ENCODE data around the gene EIF4H.
"Not testable (repeated sequence)": the region's sequence is repeated elsewhere in the genome, so short reads cannot be mapped to it uniquely, and the experiment has no call there.

The EIF4H gene

DNA sequence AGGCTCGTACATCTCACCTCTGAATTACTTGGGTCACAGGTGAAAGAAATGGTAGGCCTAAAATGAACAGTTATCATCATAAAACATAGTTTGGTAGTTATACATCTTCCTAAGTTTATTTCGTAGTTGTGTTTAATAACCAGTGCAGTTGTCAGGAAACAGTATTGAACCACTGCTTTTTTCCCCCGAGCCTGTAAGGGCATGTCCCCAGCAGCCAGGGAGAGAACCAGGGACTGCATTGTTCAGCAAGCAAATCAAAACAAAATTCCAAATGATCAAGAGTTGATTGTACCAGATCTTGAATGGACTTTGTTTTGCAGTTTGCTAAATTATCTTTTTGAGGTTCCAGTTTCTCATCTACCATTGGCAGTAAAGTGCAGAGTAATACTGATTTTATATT is 2.4 kb downstream of the EIF4H start:
- no peak for DNase-seq

DNA sequence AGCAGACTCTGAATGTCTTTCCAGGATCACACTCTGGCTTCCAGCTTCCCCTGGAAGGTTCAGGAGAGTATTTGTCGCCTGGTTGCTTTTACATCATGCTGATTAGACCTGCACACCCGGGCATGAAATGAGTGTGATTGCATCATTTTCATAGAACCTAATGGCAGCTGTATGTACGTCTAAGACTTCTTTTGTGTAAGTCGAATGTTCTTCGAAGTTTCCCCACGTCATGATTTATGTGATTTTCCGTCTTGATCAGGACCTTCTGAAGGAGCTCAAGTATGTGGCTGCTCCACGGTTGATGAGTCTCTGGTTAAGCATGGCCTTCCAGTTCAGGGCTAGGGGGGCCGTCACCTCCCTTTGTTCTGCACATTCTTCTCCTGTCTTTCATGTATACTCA is 4.5 kb downstream of the EIF4H start:
- no peak for DNase-seq

DNA sequence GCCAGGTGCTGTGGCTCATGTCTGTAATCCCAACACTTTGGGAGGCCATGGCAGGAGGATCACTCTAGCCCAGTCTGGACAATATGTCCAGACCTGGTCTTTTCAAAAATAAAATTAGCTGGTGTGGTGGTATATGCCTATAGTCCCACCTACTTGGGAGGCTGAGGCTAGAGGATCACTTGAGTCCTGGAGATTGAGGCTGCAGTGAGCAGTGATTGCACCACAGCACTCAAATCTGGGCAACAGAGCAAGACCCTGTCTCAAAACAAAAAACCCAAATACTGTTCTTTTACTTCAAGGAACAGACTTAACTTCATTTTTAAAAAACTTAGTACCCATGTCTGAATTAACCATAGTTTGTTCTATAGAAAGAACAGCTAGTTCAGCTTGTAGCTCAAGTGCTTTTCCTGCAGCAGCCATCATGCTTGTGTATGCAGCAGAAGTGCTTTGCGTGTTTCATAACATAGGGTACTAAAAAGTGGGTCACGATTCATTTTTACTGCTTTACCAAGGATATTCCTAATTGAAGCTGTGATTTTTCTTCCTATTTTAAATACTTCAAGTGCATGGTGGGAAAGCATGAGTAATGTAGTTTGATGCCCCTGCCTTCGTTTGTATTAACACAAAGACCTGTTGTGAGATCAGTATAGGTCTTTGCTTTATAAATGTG is 5.9 kb downstream of the EIF4H start:
- DNase-seq = no peak

DNA sequence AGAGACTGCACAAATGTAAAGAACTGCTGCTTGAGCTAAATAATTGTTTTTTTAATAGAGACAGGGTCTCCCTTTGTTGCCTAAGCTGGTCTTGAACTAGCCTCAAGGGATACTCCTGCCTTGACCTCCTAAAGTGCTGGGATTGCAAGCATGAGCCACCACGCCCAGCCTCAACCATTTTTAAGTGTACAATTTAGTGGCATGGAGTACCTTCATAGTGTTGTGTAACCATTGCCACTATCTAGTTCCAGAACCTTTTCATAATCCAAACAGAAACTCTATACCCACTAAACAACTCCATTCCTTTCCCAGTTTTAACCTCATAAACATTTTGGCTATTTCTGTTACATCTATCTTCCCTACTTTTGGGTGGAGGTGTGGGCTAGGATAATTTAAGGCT is 6.7 kb downstream of the EIF4H start:
- DNase-seq = no peak

DNA sequence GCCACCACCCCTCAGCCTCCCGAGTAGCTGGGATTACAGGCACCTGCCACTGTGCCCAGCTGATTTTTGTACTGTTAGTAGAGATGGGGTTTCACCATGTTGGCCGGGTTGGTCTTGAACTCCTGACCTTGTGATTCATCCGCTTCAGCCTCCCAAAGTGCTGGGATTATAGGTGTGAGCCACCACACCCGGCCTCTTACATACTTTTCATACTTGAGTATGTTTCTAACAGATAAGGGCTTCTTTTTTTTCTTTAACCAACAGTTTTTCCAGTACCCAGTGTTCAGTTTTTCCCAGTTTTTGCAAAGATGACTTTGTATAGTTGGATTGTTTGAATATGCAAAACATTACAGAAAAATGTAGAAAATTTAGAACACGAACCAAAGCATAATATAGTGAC is 7.7 kb downstream of the EIF4H start:
- no peak for DNase-seq

DNA sequence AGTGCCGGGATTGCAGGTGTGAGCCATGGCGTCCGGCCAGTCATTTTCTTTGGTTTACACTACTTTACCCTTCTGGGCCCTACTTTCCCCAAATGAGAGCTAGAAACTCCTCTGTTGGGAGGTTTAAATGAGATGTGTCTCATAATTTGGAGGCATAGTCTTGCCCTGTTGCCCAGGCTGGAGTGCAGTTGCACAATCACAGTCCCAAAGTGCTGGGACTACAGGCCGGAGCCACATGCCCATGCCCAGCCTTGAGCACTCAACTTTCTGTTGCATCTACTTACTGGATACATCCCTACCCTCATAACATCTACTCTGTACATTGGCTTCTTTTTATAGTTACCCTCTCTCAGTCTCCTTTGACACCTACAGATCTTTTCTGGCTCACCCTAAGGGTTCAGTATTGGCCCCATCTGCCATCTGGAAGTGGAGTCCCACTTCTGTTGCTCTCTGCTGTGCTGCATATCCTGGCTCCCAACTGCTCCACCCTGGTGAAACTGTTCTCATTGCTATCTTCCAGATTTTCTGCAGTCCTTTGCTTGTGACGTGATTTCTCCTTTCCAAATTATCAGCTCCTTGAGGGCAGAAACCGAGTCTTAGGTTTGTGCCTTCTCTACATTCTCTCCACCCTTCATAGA is 8.4 kb downstream of the EIF4H start:
- no peak for DNase-seq

DNA sequence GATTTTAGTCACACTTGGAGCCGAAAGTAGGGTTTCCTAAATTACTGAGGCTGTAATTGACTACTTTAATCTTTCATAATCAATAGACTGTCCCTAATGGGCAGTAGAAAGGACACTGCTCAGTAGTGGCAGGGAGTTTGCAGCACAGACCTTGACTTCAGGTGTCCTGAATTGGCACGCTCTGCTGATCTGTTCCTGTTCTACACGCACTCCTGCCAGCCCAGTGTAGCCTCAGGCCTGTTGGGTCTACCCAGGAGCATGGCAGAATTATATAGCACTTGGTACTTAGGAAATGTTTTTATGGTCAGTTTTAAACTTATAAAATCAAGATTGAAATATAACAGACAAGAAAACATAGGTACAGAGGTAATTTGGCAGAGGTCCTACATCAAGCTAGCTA is 9.0 kb downstream of the EIF4H start:
- no peak for DNase-seq

DNA sequence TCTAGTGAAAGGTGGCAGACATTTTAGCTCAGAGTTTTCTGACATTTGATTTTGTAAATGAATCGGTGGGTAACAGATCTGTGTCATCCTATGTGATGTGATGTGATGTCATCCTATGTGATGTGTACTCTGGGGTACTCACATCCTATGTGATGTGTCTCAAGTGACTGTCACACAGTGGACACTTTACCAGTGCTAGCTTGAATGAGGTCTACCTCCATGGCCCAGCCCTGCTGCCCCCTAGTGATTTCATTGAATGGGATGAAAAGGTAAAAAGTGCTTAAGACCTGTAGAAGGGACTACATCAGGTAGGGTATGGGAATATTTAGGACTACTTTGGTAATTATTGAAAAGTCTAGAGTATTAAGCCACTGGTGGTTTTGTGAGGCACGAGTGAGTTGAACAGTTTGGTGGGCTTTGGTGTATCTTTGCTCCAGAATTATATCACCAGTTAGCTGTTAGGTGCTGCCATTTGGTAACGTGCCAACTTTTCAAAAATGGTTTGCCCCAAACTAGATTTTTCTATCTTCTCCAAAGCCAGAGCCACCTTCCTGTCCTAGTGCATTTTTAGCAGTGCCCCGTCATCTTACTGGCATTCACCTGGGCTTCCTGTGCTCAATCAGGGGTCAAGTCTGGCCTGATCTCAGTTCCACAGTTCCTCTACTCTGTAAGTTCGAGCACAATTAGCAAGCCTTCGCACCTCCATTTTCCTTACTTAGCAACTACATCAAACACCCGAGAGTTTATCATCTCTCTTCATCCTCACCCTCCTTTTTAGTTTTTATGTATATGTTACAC is 9.7 kb downstream of the EIF4H start:
- DNase-seq = peak in 1 of 2 experiments; percentile 27

DNA sequence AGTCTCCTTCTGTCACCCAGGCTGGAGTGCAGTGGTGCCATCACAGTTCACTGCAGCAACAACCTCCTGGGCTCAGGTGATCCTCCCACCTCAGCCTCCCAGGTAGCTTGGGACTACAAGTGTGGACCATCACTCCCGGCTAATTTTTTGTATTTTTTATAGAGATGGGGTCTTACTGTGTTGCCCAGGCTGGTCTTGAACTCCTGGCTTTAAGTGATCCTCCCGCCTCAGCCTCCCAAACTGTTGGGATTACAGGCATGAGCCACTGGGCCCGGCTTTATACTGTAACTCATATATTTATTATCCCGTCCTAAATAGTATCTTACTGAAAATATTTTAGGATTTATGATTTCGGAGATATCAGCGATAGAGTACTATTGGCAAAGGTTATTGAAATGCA is 10.9 kb downstream of the EIF4H start:
- no peak for DNase-seq

DNA sequence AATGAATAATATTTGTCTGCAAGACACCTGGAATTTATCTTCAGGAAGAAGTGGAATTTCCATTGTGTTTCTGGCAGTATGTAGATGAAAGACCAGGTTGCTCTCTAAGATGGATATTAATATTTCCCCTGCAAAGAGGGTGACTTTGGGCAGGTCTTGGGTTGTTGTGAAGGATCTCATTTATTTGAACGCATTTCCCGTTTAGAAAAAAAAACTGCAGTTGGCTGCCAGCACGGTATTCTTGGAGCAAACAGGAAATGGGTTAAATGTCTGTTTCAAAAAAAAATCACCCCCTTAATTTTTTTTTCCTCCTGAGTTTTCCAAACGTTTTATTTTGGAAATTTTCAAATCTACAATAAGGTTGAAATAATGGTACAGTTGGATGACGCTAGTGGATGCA is 11.5 kb downstream of the EIF4H start:
- DNase-seq = no peak

DNA sequence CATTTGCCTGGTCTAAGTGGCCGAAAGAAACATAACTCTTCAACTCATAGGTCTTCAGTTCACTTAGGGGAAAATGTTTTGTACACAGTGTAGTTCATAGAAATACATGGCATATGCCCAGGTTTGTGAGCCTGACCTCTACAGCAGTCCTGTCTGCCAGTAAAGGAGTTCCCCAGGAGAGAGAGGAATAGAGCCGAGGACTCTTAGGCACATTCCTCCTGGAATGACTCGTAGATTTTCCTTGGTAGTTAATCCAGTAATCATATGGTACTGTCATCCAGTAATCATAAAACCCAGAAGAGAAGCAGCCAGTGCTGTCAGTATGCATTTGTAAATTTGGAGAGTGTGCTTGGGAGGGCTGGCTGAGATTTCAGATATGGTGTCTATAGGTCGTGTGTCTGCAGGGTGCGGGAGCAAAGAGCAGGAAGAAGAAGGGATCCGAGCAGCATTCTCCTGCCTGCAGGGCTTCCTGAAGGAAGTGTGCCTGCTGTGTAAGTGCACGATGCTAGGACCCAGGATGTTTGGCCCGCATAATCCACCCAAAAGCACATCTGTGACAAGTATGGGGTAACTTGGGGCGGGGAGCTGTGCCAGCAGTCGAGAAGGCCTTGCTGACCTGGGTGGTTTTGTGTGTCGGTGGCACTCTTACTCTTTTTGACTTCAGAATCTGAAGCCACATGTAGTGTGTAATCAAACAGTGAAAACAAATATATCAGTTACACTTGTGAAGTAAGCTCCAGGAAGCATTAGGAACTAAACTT is 13.9 kb downstream of the EIF4H start:
- DNase-seq = no peak

DNA sequence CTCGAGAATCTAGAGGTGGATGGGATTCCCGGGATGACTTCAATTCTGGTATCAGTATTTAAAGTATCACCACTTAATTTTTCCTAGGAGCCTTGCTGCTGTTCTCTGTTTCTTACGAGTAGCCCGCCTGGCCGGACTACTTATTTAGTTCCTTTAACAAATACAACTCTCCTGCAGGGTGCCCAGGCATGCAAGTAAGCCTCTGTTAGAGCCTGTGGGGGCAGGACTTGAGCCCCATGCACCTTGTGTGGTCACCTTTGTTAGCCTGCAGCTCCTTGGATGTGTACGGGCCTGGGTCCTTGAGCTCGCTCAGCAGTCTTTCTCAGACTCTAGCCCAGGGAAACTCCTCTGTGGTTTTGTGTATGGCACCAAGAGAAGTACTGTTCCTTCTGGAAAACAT is 16.1 kb downstream of the EIF4H start:
- DNase-seq = no peak

DNA sequence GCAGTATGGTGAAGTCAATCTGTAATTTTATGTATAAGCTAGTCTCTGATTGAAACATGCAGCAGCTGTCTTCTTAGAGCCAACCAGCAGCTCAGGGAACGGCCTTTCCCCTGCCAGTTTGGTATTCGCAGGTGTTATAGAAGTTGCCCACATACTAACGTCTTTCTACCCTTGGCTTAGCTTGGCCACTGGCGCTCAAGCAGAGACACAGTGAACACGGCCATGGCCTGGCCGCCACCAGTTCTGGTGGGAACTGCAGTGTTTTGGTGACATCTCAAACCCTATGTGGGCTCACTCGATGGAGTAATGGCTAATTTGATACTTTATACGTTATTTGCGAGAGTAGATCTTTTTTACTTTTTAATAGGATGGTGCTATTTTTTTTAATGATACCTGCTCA is 17.1 kb downstream of the EIF4H start:
- no peak for DNase-seq

DNA sequence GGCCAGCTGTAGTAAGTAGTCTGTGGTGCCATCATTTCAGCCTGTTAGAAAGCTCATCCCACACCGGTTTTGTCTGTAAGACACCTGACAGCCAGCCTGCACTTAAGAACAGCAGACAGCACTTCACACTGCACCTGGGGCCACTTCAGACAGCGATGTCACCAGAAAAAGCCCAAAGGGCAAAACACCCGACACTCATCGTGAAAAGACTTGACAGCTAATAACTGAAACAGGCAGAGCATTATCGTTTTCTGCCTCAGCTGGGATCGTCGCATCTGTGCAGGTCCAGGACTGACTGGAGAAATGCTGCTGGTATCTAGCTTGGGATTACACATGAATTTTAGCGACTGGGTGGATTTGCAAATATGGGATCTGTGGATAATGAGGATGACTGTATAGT is 18.9 kb downstream of the EIF4H start:
- DNase-seq = no peak

DNA sequence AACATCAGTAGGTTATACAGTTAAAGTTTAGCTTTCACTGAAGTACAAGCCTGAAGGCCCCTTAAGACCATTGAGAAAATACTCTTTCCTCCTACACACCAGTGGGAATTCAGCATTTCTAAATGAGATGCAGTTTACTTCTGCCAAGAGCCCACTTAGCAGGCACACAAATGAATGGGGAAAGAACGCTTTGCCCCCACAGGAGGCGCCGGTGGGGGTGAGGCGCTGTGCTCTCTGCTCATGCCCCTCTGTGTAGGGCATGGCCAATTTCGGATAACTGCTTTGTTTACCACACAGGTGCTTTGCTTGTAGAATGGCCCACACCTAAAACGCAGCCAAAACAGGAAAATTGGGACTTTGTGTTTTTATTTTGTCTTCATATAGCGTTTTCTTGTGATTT is 19.8 kb downstream of the EIF4H start:
- DNase-seq = no peak

DNA sequence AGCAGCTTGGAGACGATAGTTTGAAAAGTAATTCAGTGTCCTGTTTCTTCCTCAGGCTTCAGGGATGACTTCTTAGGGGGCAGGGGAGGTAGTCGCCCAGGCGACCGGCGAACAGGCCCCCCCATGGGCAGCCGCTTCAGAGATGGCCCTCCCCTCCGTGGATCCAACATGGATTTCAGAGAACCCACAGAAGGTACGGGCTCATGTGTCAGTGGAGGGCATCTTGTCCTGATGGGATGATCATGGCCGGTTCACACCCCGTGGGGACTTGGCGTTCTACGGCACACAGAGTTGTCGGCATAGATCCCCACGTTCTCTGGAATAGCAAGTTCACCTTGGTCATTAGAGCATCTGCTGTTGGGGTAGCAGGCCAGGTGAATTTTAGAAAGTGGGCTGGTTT is 20.5 kb downstream of the EIF4H start:
- no peak for DNase-seq

DNA sequence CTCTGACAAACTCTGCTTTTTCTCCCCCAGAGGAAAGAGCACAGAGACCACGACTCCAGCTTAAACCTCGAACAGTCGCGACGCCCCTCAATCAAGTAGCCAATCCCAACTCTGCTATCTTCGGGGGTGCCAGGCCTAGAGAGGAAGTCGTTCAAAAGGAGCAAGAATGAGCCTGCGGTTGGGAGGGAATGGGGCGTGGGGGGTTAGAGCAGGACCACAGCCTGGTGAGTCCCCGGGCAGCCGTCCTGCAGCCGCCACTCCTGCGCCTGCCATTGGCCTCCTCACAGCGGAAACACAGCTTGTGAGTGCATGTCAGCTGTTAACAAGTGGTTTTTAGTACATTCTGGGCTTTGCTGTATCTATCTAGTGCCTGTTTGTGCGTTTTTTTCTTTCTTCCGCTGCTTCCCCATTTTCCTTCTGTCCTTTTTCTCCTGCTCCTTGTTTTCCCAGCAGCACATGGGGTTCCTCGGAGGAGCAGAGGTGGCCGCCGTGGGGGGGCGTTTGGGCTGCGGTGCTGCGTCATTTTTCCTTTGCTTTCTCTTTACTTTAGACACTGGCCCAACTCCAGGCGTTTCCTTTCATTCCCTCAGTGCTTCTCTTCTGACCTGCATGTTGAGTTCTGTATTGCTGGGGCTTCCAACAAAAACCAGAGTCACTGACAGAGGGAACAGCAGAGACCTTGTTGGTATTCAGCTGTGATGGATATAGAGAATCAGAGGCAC is 21.1 kb downstream of the EIF4H start:
- DNase-seq = not testable (repeated sequence)

DNA sequence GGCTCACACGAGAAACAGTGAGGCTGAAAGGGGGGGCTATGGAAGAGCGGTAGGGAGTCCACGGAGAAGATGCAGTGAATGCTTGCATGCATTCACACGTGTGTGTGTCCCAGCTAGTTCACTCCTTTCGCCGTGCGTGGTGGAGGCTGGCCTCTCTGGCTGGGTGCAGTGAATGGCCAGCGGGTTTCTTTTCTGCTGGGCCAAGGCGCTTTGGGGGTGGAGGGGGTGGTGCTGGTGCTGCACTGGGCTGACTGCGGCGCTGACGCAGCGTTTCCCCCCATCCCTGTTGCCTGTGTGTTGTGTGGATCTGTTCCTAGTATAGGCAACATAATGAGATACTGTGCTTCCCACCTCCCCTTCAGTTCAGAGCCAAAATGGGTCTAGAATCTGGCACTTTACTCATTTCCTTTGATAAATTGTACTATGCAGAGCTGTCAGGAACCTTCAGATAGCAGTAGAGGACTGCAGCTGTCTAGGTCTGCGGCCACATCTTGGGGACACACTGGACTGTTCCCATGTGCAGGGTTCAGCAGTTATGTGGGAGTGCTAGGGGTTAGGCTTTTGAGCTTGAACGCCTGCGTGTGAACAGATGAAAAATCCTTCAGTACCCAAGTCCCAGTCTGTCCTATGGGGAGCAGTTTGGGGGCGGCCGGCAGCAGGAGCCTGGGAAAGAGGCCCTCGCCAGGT is 22.0 kb downstream of the EIF4H start:
- not testable (repeated sequence) for DNase-seq

DNA sequence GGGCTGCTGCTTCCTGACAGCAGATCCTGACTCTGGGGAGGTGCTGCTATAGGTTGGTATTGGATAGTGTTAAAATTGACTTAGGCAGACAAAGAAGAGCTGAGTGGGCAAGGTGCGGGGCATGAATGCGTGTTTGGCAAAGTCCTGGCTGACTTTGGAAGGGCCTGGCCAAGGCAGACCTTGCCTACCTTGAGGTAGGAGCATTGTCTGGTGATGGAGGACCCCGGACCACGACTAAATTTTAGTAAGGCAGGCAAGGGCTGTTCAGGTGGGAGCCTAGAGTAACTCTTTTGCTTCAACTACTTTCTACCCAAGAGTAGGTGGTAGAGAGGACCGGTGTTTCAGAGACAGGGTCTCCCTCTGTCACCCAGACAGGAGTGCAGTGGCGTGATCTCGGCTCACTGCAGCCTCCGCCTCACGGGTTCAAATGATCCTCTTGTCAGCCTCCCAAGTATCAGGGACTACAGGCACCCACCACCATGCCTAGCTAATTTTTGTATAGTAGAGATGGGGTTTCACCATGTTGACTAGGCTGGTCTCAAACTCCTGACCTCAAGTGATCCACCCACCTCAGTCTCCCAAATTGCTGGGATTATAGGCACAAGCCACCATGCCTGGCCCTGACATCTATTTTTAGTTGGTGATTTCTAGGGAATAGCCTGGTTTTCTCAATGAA is 23.4 kb downstream of the EIF4H start:
- DNase-seq = no peak

DNA sequence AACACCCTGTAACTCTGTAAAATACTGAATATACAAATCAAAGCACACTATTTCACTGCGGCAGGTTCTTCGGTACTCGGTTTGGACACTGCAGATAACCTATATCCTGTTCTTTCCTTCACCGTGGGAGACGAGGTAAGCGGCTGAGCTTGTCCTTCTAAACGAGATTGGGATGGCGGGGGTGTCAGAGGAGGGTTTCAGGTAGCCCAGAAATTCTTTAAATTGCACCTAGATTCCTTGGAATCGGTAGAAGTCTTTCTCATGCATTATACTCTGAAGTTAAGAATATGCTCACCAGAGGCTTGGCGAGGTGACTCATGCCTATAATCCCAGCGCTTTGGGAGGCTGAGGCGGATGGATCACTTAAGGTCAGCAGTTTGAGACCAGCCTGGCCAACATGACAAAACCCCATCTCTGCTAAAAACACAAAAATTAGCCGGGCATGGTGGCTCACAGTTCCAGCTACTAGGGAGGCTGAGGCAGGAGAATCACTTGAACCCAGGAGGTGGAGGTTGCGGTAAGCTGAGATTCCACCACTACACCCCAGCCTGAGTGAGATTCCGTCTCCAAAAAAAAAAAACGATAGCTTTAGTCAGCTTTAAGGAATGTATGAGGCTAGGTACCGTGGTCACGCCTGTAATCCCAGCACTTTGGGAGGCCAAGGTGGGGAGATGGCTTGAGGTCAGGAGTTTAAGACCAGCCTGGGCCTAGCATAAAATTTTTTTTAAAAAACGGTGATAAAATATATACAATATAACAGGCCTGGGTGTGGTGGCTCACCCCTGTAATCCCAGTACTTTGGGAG is 25.6 kb downstream of the EIF4H start:
- no peak for DNase-seq
